GM18873 (cell line): Measurements from ENCODE around the gene MAD1L1.
"Not testable (repeated sequence)": the region's sequence is repeated elsewhere in the genome, so short reads cannot be mapped to it uniquely, and the experiment has no call there.

Experiments used
- ATAC-seq: cut with Tn5 transposase; IDR thresholded peaks from one replicate; pipeline ENCODE4 v1.9.1; 2021; ENCODE audit warnings: mild to moderate bottlenecking, moderate library complexity, moderate number of reproducible peaks; ENCODE audit not compliant: unreplicated experiment, low FRiP score

Gene MAD1L1

GRCh38 chr7:1844336-1844950 is 388.3 kb downstream of the MAD1L1 start:
- no peak for ATAC-seq

DNA sequence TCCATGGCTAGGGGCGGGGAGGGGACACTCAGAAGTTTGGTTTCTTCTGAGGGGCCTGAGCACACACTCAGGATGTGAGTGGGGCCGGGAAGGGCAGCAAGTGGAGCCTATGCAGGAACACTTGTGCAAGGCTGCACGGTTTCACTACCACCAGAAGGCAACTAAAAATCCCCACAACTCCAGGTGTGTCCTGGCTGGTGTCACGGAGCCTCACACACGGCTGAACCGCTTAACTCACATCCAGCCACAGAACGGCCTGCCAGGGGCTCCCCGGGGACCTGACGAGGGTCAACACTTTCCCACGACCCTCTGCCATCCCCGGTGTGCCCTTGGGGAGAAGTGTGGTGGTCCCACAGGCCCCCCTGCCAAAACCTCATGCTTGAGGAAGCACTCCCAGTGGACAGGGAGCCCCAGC is 388.8 kb downstream of the MAD1L1 start:
- no peak for ATAC-seq

- ATAC-seq: no peak
Measured at GRCh38 chr7:1843271-1843861, 389.4 kb downstream of the MAD1L1 start.

- ATAC-seq: no peak
Measured at GRCh38 chr7:1842321-1843221, 390.2 kb downstream of the MAD1L1 start.

DNA sequence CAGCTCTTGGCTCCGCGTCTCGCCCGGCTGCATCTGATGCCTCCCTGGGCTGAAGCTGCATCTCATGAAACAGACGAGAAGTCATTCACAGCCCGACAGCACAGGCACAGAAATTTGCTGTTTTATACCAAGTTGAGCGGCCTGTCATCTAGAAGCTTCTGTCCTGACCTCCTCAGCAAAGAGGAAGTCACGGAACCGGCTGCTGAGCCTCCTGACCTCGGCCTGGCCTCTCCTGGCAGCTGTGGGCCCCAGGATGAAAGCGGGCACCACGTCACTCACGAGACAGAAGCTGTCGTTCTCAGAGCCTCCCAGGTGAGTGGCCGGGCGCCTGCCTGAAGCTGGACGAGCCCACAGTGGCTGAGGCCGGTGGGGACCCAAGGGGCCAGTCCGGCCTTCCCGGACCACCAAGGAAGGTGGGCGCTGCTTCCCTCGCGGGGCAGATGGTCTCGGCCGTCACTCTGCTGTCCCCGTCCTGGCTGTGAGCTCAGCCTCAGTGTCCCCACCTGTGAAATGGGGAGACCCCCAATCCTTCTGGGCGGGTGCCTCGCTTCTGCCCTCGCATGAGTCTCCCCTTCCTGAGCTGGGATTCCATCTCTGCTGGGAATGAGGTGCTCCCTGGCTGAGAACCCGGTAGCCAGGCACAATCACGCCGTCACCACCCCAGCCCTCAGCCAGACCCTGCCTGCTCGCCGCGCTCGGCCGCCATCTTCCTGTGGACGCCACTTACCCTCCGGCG is 391.3 kb downstream of the MAD1L1 start:
- ATAC-seq: not testable (repeated sequence)

- ATAC-seq: not testable (repeated sequence)
Measured at GRCh38 chr7:1840744-1841143, 392.0 kb downstream of the MAD1L1 start.

DNA sequence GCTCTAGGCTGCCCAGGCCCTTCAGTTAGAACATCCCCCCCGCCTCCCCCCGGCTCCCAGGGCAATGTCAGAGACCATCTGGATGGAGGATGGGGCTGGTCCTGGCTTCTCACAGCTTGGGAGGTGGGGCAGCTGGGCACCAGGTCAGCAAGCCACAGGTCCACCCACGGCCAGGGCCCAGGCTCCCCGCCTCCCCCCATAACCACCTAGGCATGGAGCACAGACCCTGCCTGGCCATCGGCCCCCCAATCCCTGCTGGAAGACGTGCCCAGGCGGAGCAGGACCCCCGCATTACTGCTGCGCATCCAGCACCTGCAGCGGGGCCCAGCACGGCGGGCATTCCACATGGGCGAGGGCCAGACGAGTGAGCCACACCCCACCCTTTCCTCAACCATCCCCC is 393.0 kb downstream of the MAD1L1 start:
- ATAC-seq: no peak

DNA sequence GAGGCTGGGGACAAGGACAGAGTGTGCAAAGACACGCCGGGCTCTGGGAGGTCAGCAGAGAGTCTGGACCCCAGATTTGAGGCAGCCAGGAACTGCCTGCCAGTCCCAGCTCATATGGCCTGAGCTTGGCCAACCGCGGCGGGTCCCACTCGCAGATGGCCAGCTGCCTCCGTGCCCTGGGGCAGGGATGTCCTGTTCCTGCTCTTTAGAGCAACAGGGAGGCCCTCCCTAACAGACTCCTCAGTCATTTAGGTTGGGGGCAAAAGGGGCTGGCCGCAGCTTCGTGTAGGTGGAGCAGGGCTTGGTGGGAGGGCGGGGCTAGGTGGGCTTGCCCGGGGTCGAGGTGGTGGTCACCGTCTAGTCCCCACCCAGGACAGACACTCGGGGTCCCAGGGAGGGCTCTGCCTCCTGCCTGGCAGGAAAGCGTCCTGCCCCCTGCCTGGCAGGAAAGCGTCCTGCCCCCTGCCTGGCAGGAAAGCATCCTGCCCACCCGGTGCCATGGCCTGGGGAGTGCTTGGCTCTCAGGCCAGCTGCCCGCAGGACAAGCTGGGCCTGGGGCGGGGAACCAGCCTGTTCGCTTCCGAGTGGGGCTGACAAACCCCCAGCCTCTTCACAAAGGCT is 393.7 kb downstream of the MAD1L1 start:
- ATAC-seq: not testable (repeated sequence)

DNA sequence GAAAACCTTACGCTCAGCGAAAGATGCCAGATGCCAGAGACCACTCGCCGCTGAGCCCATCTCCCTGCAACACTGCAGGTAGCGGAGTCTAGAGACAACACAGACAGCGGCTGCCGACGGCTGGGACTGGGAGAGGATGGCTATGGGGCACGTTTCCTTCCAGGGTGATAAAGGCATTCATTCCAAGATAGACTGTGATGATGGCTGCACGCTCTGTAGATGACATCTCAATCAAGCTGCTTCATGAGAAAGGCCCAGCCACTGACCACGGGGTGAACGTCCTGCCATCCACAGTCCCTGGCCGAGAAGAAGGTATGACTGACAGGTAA is 394.2 kb downstream of the MAD1L1 start:
- ATAC-seq: not testable (repeated sequence)

DNA sequence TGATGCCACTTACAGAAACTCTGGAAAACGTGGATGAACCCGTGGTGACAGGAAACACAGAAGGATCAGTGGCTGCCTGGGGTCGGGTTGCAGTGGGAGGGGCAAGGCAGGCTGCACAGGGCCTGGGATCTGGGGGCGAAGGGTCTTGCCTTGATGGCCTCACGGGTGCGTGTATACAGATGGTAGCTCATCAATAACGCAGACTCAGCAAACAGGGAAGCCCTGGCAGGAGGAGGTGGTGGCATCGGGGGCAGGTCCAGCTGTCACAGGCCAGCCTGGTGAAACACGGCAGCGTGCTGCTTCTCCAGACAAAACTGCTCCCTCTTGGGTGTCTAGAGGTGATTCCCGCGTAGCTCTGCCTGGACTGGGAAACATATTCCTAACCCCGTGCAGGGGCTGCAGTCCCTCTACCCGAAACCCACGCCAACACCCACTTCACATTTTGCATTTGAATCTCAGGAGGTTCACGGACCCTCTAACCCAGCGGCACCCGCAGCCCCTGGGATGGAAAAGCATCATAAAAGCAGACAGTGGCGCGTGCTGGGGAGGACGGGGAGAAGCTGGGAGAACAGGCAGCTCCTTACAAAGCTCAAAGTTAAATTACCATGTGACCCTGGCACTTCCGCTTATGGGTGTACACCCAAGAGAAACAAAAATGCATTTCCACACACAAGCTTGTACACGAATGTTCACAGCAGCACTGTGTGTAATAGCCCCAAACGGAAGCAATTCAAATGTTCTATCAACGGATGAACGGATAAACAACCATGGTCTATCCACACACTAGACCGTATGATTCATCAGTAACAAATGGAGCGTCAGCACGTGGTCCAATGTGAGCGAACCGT is 394.8 kb downstream of the MAD1L1 start:
- ATAC-seq: not testable (repeated sequence)

- ATAC-seq: not testable (repeated sequence)
Measured at GRCh38 chr7:1831933-1832535, 400.7 kb downstream of the MAD1L1 start.

DNA sequence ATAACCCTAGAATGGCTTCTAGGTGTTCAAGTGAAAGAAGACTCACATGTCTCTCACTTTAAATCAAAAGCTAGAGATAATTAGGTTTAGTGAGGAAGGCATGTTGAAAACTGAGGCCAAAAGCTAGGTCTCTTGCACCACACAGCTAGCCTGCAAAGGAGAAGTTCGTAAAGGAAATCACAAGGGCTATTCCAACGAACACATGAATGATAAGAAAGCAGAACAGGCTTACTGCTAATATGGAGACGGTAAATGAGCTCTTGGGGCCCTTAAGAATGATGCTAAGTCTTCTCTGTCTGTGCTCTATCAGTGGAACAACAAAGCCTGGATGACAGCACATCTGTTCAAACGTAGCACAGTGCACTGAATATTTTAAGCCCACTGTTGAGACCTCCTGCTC is 401.3 kb downstream of the MAD1L1 start:
- ATAC-seq: not testable (repeated sequence)

DNA sequence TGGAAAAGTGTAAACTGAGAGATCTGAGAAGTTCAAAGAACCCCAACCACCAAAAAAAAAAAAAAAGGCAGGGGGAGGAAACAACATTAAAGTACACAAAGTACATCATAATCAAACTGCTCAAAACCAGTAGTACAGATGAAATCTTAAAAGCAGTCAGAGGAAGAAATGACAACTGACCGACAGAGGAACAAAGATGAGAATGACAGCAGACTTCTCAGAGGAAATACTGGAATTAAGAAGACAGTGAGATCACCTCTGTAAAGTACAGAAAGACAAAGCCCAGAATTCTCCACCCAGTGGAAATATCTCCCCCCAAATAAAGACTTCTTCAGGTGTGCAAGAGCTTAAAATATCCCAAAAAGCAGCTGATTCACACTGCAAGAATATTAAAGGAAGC is 403.1 kb downstream of the MAD1L1 start:
- ATAC-seq: not testable (repeated sequence)

DNA sequence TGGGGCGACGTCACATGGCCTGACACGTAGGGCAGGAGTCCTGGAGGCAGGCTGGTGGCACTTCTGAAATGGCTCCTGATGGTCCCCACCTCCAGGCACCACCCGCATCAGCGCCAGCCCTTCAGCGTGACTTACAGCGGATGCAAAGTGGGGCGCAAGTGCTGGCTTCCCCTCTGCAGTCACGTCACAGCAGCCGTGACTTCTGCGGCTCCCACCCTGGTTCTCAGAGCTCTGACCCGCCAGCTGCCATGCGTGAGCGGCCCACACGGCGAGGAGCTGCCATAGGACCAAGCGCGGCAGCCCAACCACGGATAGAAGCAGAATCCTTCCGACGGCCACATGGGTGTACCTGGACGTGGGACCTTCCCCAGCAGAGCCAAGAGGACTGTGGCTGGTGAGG is 403.6 kb downstream of the MAD1L1 start:
- no peak for ATAC-seq

GRCh38 chr7:1828170-1828569 is 404.6 kb downstream of the MAD1L1 start:
- ATAC-seq: not testable (repeated sequence)

DNA sequence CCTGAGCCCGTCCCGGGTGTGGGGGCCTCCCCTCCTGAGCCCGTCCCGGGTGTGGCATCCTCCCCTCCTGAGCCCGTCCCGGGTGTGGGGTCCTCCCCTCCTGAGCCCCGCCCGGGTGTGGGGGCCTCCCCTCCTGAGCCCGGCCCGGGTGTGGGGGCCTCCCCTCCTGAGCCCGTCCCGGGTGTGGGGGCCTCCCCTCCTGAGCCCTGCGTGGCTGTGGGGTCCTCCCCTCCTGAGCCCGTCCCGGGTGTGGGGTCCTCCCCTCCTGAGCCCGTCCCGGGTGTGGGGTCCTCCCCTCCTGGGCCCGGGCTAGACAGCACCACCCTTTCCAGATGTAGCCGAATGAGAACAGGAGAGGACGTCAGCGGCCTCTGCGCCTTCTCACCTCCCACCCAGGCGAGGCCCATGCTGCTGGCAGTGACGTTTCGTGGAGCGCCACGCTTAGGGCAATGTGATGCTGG is 405.2 kb downstream of the MAD1L1 start:
- not testable (repeated sequence) for ATAC-seq

GRCh38 chr7:1826931-1827330 is 405.8 kb downstream of the MAD1L1 start:
- ATAC-seq: not testable (repeated sequence)

DNA sequence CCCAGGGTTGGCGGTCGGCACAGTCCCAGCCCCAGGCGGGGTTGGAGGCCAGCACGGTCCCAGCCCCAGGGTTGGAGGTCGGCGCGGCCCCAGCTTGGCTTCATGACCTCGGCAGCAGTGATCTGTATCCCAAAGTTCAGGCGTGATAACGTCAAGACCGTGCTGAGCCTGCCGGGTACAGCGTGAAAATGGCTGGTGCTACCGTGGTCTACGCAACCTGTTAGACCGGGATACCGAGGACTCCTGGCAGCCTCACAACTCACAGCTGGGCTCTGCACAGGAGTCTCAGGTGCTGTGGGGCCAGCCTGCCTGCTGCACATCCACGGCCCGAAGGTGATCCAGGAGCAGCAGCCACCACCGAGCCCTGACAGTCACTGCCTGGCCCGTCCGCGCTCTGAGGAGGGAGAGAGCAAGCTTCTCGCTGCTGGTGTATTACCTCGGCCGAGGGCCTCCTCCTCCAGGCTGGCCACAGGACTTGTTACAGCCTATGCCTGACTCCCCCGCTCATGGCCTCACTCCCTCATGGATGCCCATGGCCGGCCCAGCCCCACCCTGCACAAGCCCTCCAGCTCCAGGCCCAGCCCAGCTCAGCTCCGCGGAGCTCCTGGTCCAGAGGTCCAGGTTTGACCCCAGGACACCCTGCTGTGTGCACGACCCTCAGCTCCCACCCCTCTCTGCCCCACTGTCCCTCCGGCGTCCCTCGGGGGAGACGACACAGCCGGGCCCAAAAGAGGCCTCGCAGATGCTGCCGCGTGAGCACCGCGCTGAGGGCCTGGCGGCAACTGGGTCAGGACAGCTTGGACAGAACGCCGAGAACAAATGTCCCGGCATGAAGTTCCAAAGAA is 406.6 kb downstream of the MAD1L1 start:
- no peak for ATAC-seq
